Panc1 (cell line): ENCODE data around the gene SCP2D1.

ENCODE experiments used
- CTCF ChIP-seq: fragments of 450-650 bp; IDR thresholded peaks from 2 replicates; pipeline ENCODE4 v1.5.1; 2017; ENCODE audit warnings: mild to moderate bottlenecking
- POLR2AphosphoS5 ChIP-seq: IDR thresholded peaks from 2 replicates; pipeline ENCODE4 v1.6.1; 2012; ENCODE audit warnings: mild to moderate bottlenecking, low read depth, low read length, moderate library complexity
- REST ChIP-seq, 2 experiments: IDR thresholded peaks; 2 replicates each; pipeline ENCODE4 v1.6.1; 2011 to 2012; ENCODE audit warnings: low read depth in 2 of 2, control low read depth in 1 of 2, low read length in 1 of 2, mild to moderate bottlenecking in 1 of 2, moderate library complexity in 1 of 2; ENCODE audit not compliant: insufficient read depth in 1 of 2
- TCF7L2 ChIP-seq: IDR thresholded peaks from 2 replicates; pipeline ENCODE4 v1.6.1; 2011; ENCODE audit warnings: mild to moderate bottlenecking, low read depth, low read length, inconsistent platforms

GRCh38 chr20:18801516-18801915 lies 12.1 kb upstream of the SCP2D1 start:
- TF ChIP-seq CTCF (no peak), REST (IDR thresholded peaks at IDR 0.05; ENCODE audit: insufficient read depth in 1 of 2, low read depth in 2 of 2, low read length in 1 of 2) (no peak), POLR2AphosphoS5 (no peak), TCF7L2 (no peak)
